HepG2 (cell line): ENCODE results near the gene SLC4A11. TPM values are rescaled to one million over a fixed set of nuclear protein-coding genes. Genes with fewer than 3 reads are reported as not detected.
A peak's percentile ranks its signal among the peaks of the same experiment; 100 is the strongest.

Source experiments
- FLYWCH1 ChIP-seq: sonication (generic); formaldehyde crosslinking; IDR thresholded peaks from 2 replicates; pipeline ENCODE4 v1.8.1; 2023; ENCODE audit warnings: mild to moderate bottlenecking, missing genetic modification reagents
- KIAA2018 ChIP-seq: sonication (generic); formaldehyde crosslinking; IDR thresholded peaks from 2 replicates; pipeline ENCODE4 v1.5.0; 2020; ENCODE audit warnings: mild to moderate bottlenecking, missing genetic modification reagents, borderline replicate concordance
- LCORL ChIP-seq, 2 experiments: fragments of 450-650 bp in 1 of 2; sonication (generic) in 1 of 2; formaldehyde crosslinking in 1 of 2; IDR thresholded peaks; 2 replicates each; pipeline versions ENCODE4 v1.5.0 to v1.6.1; 2017 to 2020; ENCODE audit warnings: antibody characterized with exemption in 1 of 2, missing genetic modification reagents in 1 of 2
- MED8 ChIP-seq: sonication (generic); formaldehyde crosslinking; IDR thresholded peaks from 2 replicates; pipeline ENCODE4 v1.8.1; 2023; ENCODE audit warnings: mild to moderate bottlenecking, missing genetic modification reagents; ENCODE audit not compliant: insufficient replicate concordance
- MIXL1 ChIP-seq: IDR thresholded peaks from 2 replicates; pipeline ENCODE4 v1.6.1; 2016
- NR2C2 ChIP-seq: sonication (generic); formaldehyde crosslinking; IDR thresholded peaks from 2 replicates; pipeline ENCODE4 v1.4.0; 2020; ENCODE audit warnings: missing genetic modification reagents, mild to moderate bottlenecking, moderate library complexity, borderline replicate concordance
- SKI ChIP-seq: fragments of 450-650 bp; IDR thresholded peaks from one replicate; pipeline ENCODE4 v1.6.1; 2018; ENCODE audit warnings: mild to moderate bottlenecking; ENCODE audit not compliant: partially characterized antibody
- SNRNP70 ChIP-seq: fragments of 200-400 bp; formaldehyde crosslinking; IDR thresholded peaks from 2 replicates; pipeline ENCODE4 v1.6.1; 2017; ENCODE audit warnings: mild to moderate bottlenecking, low read depth, low read length, moderate library complexity
- ZNF589 ChIP-seq: sonication (generic); formaldehyde crosslinking; conservative IDR thresholded peaks from 2 replicates; pipeline ENCODE4 v1.8.0; 2022; ENCODE audit warnings: mild to moderate bottlenecking, moderate library complexity, missing genetic modification reagents
- ZNF598 ChIP-seq: sonication (generic); formaldehyde crosslinking; IDR thresholded peaks from 2 replicates; pipeline ENCODE4 v1.5.1; 2020; ENCODE audit warnings: mild to moderate bottlenecking, missing genetic modification reagents, borderline replicate concordance
- ZNF724P ChIP-seq: sonication (generic); formaldehyde crosslinking; IDR thresholded peaks from 2 replicates; pipeline ENCODE4 v1.8.0; 2022; ENCODE audit warnings: missing genetic modification reagents, borderline replicate concordance
- polyA plus RNA-seq, 8 experiments: library from polyadenylated mRNA; depleted of rRNA in 3 of 8; stranded (reverse) in 7 of 8; unstranded in 1 of 8; fragments of >200 nt; fragmentation: Illumina TruSeq in 4 of 8; extraction: Trizol in 4 of 8; gene quantifications; 2 replicates each; pipeline versions ENCODE4 v1.2.1 to v1.2.3, GENCODE V29; 2011 to 2016; ENCODE audit warnings: low read depth in 4 of 8, missing spikeins in 1 of 8, mixed read lengths in 1 of 8; ENCODE audit not compliant: insufficient read depth in 1 of 8
- total RNA-seq, 5 experiments: library from RNA; depleted of rRNA; stranded (reverse); fragments of >200 nt; fragmentation: Illumina TruSeq; extraction: Trizol; gene quantifications; 2 replicates each; pipeline ENCODE4 v1.2.3, GENCODE V29; 2016; ENCODE audit warnings: low read depth in 1 of 5
- TF ChIP-seq, protein P1 (sequence below): sonication (generic); formaldehyde crosslinking; conservative IDR thresholded peaks from 2 replicates; pipeline ENCODE4 v1.5.0; 2020; ENCODE audit warnings: missing genetic modification reagents
- TF ChIP-seq, protein P2 (sequence below): sonication (generic); formaldehyde crosslinking; IDR thresholded peaks from 2 replicates; pipeline ENCODE4 v1.8.0; 2022; ENCODE audit warnings: missing genetic modification reagents, low read depth, mild to moderate bottlenecking, borderline replicate concordance
- TF ChIP-seq, protein P3 (sequence below): sonication (generic); formaldehyde crosslinking; IDR thresholded peaks from 2 replicates; pipeline ENCODE4 v1.8.1; 2023; ENCODE audit warnings: missing genetic modification reagents, mild to moderate bottlenecking, borderline replicate concordance

The SLC4A11 gene
- total and polyA plus RNA-seq, 2 of the 13 experiments (the other 11 are each of a cell fraction or from before 2014, with no cell fraction given), result 3.9 to 27.0 TPM

DNA sequence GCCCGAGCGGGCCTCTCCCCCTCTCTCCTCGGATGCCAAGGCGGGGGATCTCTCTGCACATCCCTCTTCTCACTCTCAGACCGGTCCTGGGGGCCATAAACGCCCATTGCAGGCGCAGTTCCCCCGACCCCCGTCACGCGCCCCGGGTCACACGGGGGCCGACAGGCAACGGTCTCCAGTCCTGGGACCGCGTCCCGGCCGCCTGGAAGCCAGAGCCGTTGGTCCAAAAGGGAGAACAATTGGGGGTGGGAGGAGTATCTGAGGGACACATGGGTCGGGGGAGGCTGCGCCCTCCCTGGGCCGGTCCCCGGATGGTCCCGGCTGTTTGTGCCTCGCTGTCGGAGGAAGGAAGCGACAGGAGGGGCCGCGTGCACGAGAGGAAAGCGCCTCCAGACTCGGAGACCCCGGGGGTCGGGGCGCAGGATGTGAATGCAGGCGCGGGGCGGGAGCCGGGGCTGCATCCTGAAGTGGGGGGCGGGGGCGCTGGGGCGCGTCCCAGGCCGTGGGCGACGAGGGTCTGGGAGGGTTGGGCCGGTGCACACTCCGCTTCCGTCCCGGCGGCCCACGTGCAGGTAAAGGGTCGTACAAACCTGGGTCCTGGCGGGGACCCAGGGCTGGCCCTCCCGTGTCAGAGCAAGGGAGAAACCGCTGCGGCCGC, 903 bp downstream of the SLC4A11 start (continued):
- no peak for TF ChIP-seq KIAA2018
- TF ChIP-seq SKI, result no peak
- no peak for TF ChIP-seq LCORL (IDR thresholded peaks at IDR 0.05)
- TF ChIP-seq LCORL (CRISPR knock-in tag; IDR thresholded peaks at IDR 0.05), result peak; percentile 52; the same call in 1 of the 2 replicates
- no peak for TF ChIP-seq FLYWCH1 (CRISPR knock-in tag)
- TF ChIP-seq ZNF724P (CRISPR knock-in tag), result no peak
- TF ChIP-seq, protein P1, sequence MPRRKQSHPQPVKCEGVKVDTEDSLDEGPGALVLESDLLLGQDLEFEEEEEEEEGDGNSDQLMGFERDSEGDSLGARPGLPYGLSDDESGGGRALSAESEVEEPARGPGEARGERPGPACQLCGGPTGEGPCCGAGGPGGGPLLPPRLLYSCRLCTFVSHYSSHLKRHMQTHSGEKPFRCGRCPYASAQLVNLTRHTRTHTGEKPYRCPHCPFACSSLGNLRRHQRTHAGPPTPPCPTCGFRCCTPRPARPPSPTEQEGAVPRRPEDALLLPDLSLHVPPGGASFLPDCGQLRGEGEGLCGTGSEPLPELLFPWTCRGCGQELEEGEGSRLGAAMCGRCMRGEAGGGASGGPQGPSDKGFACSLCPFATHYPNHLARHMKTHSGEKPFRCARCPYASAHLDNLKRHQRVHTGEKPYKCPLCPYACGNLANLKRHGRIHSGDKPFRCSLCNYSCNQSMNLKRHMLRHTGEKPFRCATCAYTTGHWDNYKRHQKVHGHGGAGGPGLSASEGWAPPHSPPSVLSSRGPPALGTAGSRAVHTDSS (CRISPR knock-in tag), result no peak
- no peak for TF ChIP-seq MED8 (CRISPR knock-in tag)
- no peak for TF ChIP-seq ZNF598 (CRISPR knock-in tag)
- TF ChIP-seq SNRNP70, result no peak
- TF ChIP-seq, protein P2, sequence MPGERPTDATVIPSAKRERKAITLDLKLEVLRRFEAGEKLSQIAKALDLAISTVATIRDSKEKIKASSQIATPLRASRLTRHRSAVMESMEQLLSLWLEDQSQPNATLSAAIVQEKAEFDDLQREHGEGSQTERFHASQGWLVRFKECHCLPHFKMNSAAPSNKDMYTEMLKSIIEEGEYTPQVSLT, result no peak
- no peak for TF ChIP-seq MIXL1 (CRISPR knock-in tag)
- TF ChIP-seq, protein P3, sequence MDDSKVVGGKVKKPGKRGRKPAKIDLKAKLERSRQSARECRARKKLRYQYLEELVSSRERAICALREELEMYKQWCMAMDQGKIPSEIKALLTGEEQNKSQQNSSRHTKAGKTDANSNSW (CRISPR knock-in tag), result no peak
- TF ChIP-seq NR2C2 (CRISPR knock-in tag), result no peak
- TF ChIP-seq ZNF589 (CRISPR knock-in tag), result no peak
